ENCODE measurements around the gene SULT4A1.

The SULT4A1 gene

DNA sequence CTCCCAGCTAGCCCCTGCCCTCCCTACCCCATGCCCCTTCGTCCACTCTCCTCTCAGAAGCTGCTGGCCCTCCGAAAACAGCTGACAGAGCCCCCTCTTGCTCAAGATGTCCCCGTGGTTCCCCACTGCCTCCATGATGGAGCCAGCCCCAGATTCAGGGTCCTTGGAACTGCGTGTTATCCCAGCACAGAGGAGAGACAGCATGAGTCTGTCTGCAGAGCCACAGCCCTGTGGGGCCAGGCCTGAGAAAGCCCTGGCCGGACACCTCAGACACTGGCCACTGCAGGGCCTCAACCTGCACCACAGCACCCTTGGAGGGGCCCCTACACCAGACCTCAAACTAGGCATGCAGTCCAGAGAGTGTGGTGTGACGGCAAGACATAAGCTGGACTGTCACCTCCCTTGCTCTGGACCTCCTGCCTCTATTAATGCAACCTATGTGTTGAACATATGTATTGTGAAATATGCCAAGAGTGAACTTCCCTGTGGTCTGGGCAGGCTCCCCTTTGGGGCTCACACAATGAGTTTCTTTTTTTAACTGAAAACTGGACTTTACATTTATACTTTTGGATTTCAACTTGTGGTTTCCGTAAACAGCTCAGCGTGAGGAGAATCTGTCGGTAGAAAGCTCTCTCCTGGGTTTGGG, 19.9 kb upstream of the SULT4A1 start:
- Histone ChIP-seq H3F3A (ENCODE audit: insufficient read depth) (no peaks in the 10 kb centered on the region), H3K4me2 (ENCODE audit: low read depth, low read length, poor library complexity, severe bottlenecking) (no peak overlapping the region), H3K36me3 (ENCODE audit: low read length) (no peaks in the 10 kb centered on the region), H3K9me3 (ENCODE audit: insufficient read depth, low read length) (no peaks in the 10 kb centered on the region), H3K27ac (ENCODE audit: low read depth, low read length) (no peak overlapping the region), H2AFZ (ENCODE audit: low read depth, low read length, severe bottlenecking) (no peak overlapping the region), H3K4me3 (ENCODE audit: insufficient read depth, low read length, poor library complexity, severe bottlenecking) (no peak overlapping the region), H3K79me2 (ENCODE audit: insufficient read depth, low read length) (no peaks in the 10 kb centered on the region), H3K9ac (ENCODE audit: low read length) (no peak overlapping the region), H4K20me1 (ENCODE audit: low read depth, low read length) (no peaks in the 10 kb centered on the region), H3K27me3 (ENCODE audit: low read length) (no peaks in the 10 kb centered on the region), H3K9me2 (replicated peaks; ENCODE audit: insufficient read depth, low read length) (no peaks in the 10 kb centered on the region)
- TF ChIP-seq, protein P1, sequence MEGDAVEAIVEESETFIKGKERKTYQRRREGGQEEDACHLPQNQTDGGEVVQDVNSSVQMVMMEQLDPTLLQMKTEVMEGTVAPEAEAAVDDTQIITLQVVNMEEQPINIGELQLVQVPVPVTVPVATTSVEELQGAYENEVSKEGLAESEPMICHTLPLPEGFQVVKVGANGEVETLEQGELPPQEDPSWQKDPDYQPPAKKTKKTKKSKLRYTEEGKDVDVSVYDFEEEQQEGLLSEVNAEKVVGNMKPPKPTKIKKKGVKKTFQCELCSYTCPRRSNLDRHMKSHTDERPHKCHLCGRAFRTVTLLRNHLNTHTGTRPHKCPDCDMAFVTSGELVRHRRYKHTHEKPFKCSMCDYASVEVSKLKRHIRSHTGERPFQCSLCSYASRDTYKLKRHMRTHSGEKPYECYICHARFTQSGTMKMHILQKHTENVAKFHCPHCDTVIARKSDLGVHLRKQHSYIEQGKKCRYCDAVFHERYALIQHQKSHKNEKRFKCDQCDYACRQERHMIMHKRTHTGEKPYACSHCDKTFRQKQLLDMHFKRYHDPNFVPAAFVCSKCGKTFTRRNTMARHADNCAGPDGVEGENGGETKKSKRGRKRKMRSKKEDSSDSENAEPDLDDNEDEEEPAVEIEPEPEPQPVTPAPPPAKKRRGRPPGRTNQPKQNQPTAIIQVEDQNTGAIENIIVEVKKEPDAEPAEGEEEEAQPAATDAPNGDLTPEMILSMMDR (IDR thresholded peaks at IDR 0.05; ENCODE audit: insufficient read depth, low read length, poor library complexity, severe bottlenecking): no peak
- no peak for TF ChIP-seq EZH2phosphoT487 (conservative IDR thresholded peaks at IDR 0.05; ENCODE audit: low read length)

DNA sequence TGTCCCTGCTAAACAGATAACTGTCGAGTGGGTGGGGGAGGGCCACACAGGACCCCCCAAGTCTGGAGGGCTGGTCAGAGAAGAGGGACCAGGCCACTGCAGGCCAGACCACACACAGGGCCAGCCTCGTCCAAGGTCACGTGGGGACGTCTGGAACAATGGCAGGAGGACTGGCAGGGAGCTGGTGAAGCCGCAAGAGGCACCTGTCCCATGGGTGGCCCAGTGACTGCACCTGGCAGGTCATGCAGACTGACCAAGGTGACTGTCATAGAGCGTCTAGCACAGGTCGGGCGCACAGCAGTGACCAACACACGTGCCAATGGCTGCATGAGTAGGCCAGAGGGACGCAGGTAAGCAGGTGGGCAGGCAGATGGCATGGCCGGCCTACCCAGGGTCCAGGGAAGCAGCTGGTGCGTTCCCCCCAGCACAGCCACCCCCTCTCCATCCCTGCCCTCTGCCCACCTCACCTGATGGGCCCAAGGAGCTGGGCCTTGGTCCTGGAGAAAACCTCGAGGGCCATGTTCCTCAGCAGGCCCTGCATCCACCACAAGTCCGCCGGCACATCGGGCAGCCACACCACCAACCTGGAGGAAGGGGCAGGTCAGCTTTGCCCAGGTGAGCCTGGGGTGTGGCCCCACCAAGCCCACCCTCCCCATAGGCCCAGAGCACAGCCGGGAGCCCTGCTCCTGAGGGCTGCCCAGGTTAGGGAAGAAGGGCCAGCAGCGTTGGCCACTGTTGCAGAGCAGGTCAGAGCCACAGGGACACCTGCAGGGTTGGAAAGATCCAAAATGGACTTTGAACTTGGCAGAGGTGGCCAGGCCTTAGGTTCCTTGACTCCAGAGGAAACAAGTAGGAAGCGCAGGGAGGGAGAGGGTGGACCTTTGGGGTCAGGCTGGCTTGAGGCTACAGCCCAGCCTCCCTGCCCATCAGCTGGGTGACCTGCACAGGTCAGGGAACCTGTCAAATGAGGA, 19.1 kb upstream of the SULT4A1 start:
- H3K79me2 ChIP-seq (ENCODE audit: insufficient read depth, low read length): no peaks in the 10 kb centered on the region
- no peaks in the 10 kb centered on the region for H3K9me2 ChIP-seq (replicated peaks; ENCODE audit: insufficient read depth, low read length)
- H3K9ac ChIP-seq (ENCODE audit: low read length): no peak overlapping the region
- no peaks in the 10 kb centered on the region for H3K36me3 ChIP-seq (ENCODE audit: low read length)
- no peak overlapping the region for H3K27ac ChIP-seq (ENCODE audit: low read depth, low read length)
- H3K9me3 ChIP-seq (ENCODE audit: insufficient read depth, low read length): no peaks in the 10 kb centered on the region
- TF ChIP-seq EZH2phosphoT487 (conservative IDR thresholded peaks at IDR 0.05; ENCODE audit: low read length): no peak
- no peak overlapping the region for H3K4me3 ChIP-seq (ENCODE audit: insufficient read depth, low read length, poor library complexity, severe bottlenecking)
- no peaks in the 10 kb centered on the region for H3F3A ChIP-seq (ENCODE audit: insufficient read depth)
- H3K4me2 ChIP-seq (ENCODE audit: low read depth, low read length, poor library complexity, severe bottlenecking): no peak overlapping the region
- no peak overlapping the region for H2AFZ ChIP-seq (ENCODE audit: low read depth, low read length, severe bottlenecking)
- no peaks in the 10 kb centered on the region for H3K27me3 ChIP-seq (ENCODE audit: low read length)
- no peaks in the 10 kb centered on the region for H4K20me1 ChIP-seq (ENCODE audit: low read depth, low read length)

- Histone ChIP-seq H3K9me2 (replicated peaks; ENCODE audit: insufficient read depth, low read length) (no peaks in the 10 kb centered on the region), H3K9me3 (ENCODE audit: insufficient read depth, low read length) (no peaks in the 10 kb centered on the region), H3K27ac (ENCODE audit: low read depth, low read length) (no peak overlapping the region), H2AFZ (ENCODE audit: low read depth, low read length, severe bottlenecking) (no peak overlapping the region), H3K27me3 (ENCODE audit: low read length) (no peaks in the 10 kb centered on the region), H4K20me1 (ENCODE audit: low read depth, low read length) (no peaks in the 10 kb centered on the region), H3K9ac (ENCODE audit: low read length) (no peak overlapping the region), H3K4me2 (ENCODE audit: low read depth, low read length, poor library complexity, severe bottlenecking) (no peak overlapping the region), H3F3A (ENCODE audit: insufficient read depth) (no peaks in the 10 kb centered on the region), H3K36me3 (ENCODE audit: low read length) (no peaks in the 10 kb centered on the region), H3K79me2 (ENCODE audit: insufficient read depth, low read length) (no peaks in the 10 kb centered on the region), H3K4me3 (ENCODE audit: insufficient read depth, low read length, poor library complexity, severe bottlenecking) (no peak overlapping the region)
- TF ChIP-seq, protein P1 (IDR thresholded peaks at IDR 0.05; ENCODE audit: insufficient read depth, low read length, poor library complexity, severe bottlenecking): no peak
- TF ChIP-seq EZH2phosphoT487 (conservative IDR thresholded peaks at IDR 0.05; ENCODE audit: low read length): no peak
Measured at GRCh38 chr22:43880541-43880991, 18.3 kb upstream of the SULT4A1 start.

Measured in SU-DHL-6 (cell line).